Smooth muscle cell (in vitro differentiated cells): ENCODE measurements around the gene ACSF3. TPM values are rescaled to one million over a fixed set of nuclear protein-coding genes. Genes with fewer than 3 reads are reported as not detected.
"Not testable (repeated sequence)": the region's sequence is repeated elsewhere in the genome, so short reads cannot be mapped to it uniquely, and the experiment has no call there.

ENCODE experiments used
- DNase-seq: peaks from one replicate; lab custom pipeline; 2025; ENCODE audit not compliant: unreplicated experiment; lab: John Stamatoyannopoulos, UW
- H2AFZ ChIP-seq: fragments of 200-600 bp; sonication (generic); 2 replicates; pipeline ENCODE4 v1.6.0; 2016; ENCODE audit warnings: antibody characterized with exemption, low read depth, mild to moderate bottlenecking
- H3F3A ChIP-seq: fragments of 200-600 bp; sonication (generic); 2 replicates; pipeline ENCODE4 v1.6.0; 2017; ENCODE audit warnings: antibody characterized with exemption, low read depth
- H3K27ac ChIP-seq: fragments of 200-600 bp; sonication (generic); 2 replicates; pipeline ENCODE4 v1.5.1; 2016; ENCODE audit warnings: low read depth, mild to moderate bottlenecking
- H3K27me3 ChIP-seq: fragments of 200-600 bp; sonication (generic); 2 replicates; pipeline ENCODE4 v1.6.1; 2016; ENCODE audit warnings: low read depth, mild to moderate bottlenecking
- H3K36me3 ChIP-seq: fragments of 200-600 bp; sonication (generic); 2 replicates; pipeline ENCODE4 v1.5.1; 2016; ENCODE audit warnings: low read depth
- H3K4me1 ChIP-seq: fragments of 200-600 bp; sonication (generic); 2 replicates; pipeline ENCODE4 v1.5.1; 2016; ENCODE audit warnings: low read depth
- H3K4me2 ChIP-seq: fragments of 200-600 bp; sonication (generic); 2 replicates; pipeline ENCODE4 v1.6.0; 2016; ENCODE audit warnings: mild to moderate bottlenecking
- H3K4me3 ChIP-seq: fragments of 200-600 bp; sonication (generic); 2 replicates; pipeline ENCODE4 v1.5.1; 2016; ENCODE audit warnings: mild to moderate bottlenecking
- H3K79me2 ChIP-seq: fragments of 200-600 bp; sonication (generic); 2 replicates; pipeline ENCODE4 v1.6.0; 2016; ENCODE audit warnings: low read depth, mild to moderate bottlenecking
- H3K9ac ChIP-seq: fragments of 200-600 bp; sonication (generic); 2 replicates; pipeline ENCODE4 v1.6.0; 2016; ENCODE audit warnings: low read depth
- H3K9me3 ChIP-seq: fragments of 200-600 bp; sonication (generic); replicated peaks from 2 replicates; pipeline ENCODE4 v1.5.1; 2016; ENCODE audit warnings: low read depth
- H4K20me1 ChIP-seq: fragments of 200-600 bp; sonication (generic); 2 replicates; pipeline ENCODE4 v1.6.0; 2016; ENCODE audit warnings: low read depth
- CTCF ChIP-seq: fragments of 200-600 bp; sonication (generic); IDR thresholded peaks from 2 replicates; pipeline ENCODE4 v1.5.1; 2017; ENCODE audit warnings: borderline replicate concordance, mild to moderate bottlenecking, antibody characterized with exemption; ENCODE audit not compliant: insufficient read depth, poor library complexity, severe bottlenecking
- WGBS: methylation state at CpG from one replicate; pipeline ENCODE4 v1.1.7; 2016; ENCODE audit warnings: low lambda C conversion rate; 5-methylcytosine and 5-hydroxymethylcytosine counted together
- polyA plus RNA-seq: library from polyadenylated mRNA; unstranded; fragments of >200 nt; fragmentation: Nextera tagmentation; extraction: Ambion mirVana; gene quantifications from 2 replicates; pipeline ENCODE4 v1.2.1, GENCODE V29; 2016
- total RNA-seq: library from RNA; depleted of rRNA; stranded (reverse); fragments of >200 nt; gene quantifications from 2 replicates; pipeline ENCODE4 v1.2.3, GENCODE V29; 2014

ACSF3 gene
- total and polyA plus RNA-seq, 2 experiments from 2014 or later = 13.6 to 15.1 TPM

DNA sequence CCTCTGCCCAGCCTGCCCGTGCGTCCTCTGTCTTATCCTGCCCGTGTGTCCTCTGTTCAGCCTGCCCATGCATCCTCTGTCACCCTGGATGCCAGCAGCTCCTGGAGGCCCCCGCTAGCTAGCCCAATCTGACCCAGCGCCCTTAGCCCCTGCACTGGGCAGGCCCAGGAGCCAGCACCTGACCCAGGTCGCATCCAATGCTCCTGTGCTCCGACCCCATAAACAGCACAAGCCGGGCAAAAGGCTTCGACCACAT is 91.0 kb downstream of the ACSF3 start:
- Histone ChIP-seq H3K4me2 (no peak overlapping the region), H3K27me3 (peaks cover 6% of the 10 kb centered on the region), H3K27ac (no peak overlapping the region), H2AFZ (no peak overlapping the region), H3K9ac (no peak overlapping the region), H4K20me1 (no peaks in the 10 kb centered on the region), H3K36me3 (no peaks in the 10 kb centered on the region), H3F3A (peaks cover 12% of the 10 kb centered on the region), H3K9me3 (no peaks in the 10 kb centered on the region), H3K4me1 (no peaks in the 10 kb centered on the region), H3K79me2 (no peaks in the 10 kb centered on the region), H3K4me3 (no peak overlapping the region)
- DNase-seq = no peak
- WGBS = 81% methylated on average over 9 of the region's 9 CpGs
- no peak for TF ChIP-seq CTCF

GRCh38 chr16:89184933-89185794 is 91.5 kb downstream of the ACSF3 start:
- Histone ChIP-seq H3K4me1 (no peaks in the 10 kb centered on the region), H3K27ac (no peak overlapping the region), H3K9me3 (no peaks in the 10 kb centered on the region), H3K9ac (no peak overlapping the region), H3K4me3 (no peak overlapping the region), H4K20me1 (no peaks in the 10 kb centered on the region), H2AFZ (no peak overlapping the region), H3K79me2 (no peaks in the 10 kb centered on the region), H3K4me2 (no peak overlapping the region), H3F3A (peaks cover 12% of the 10 kb centered on the region), H3K36me3 (no peaks in the 10 kb centered on the region), H3K27me3 (peaks cover 6% of the 10 kb centered on the region)
- WGBS = 91% methylated on average over 48 of the region's 48 CpGs
- TF ChIP-seq CTCF = no peak
- DNase-seq = no peak

- not testable (repeated sequence) for H3K9ac ChIP-seq, H3K4me2 ChIP-seq, H2AFZ ChIP-seq, DNase-seq, H4K20me1 ChIP-seq, H3K36me3 ChIP-seq, H3K4me3 ChIP-seq, H3K9me3 ChIP-seq, H3K27me3 ChIP-seq, H3K4me1 ChIP-seq, H3K27ac ChIP-seq, H3K79me2 ChIP-seq
- 96% methylated on average over 30 of the region's 30 CpGs for WGBS
- H3F3A ChIP-seq = peaks cover 12% of the 10 kb centered on the region
These were observed 92.4 kb downstream of the ACSF3 start for GRCh38 chr16:89185887-89186592.

DNA sequence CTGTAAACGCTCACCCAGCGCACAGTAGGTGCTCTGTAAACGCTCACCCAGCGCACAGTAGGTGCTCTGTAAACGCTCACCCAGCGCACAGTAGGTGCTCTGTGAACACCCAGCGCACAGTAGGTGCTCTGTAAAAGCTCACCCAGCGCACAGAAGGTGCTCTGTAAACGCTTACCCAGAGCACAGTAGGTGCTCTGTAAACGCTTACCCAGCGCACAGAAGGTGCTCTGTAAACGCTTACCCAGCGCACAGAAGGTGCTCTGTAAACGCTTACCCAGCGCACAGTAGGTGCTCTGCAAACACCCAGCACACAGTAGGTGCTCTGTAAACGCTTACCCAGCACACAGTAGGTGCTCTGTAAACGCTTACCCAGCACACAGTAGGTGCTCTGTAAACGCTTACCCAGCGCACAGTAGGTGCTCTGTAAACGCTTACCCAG is 93.0 kb downstream of the ACSF3 start:
- H3K9ac ChIP-seq, DNase-seq, H3K4me3 ChIP-seq, H3K4me1 ChIP-seq, H3K27me3 ChIP-seq, H3K36me3 ChIP-seq, H3K79me2 ChIP-seq, H3K4me2 ChIP-seq, H4K20me1 ChIP-seq, H3K27ac ChIP-seq, H3K9me3 ChIP-seq, H2AFZ ChIP-seq: not testable (repeated sequence)
- H3F3A ChIP-seq = peaks cover 12% of the 10 kb centered on the region
- 97% methylated on average over 20 of the region's 20 CpGs for WGBS
